Measurements from ENCODE around the gene ZNF219.

Gene ZNF219

GRCh38 chr14:21089271-21089670 lies 9.2 kb downstream of the ZNF219 start:
- DNase-seq (ENCODE audit: low read depth, low spot score), result no peak
- in situ Hi-C loops (cut with HindIII; ENCODE audit: low sequenced_read_pairs), result no loop called here
- no peak overlapping the region for H3K4me3 ChIP-seq (ENCODE audit: low read depth, low read length)

GRCh38 chr14:21088687-21089086 lies 9.8 kb downstream of the ZNF219 start:
- no peak overlapping the region for H3K4me3 ChIP-seq (ENCODE audit: low read depth, low read length)
- TF ChIP-seq CTCF (IDR thresholded peaks at IDR 0.05; ENCODE audit: low read depth, low read length), result no peak
- in situ Hi-C loops (cut with HindIII; ENCODE audit: low sequenced_read_pairs), result no loop called here
- DNase-seq (ENCODE audit: low read depth, low spot score), result no peak

More at GRCh38 chr14:21089271-21089670, 9.2 kb downstream of the ZNF219 start:
- no peak for TF ChIP-seq CTCF (IDR thresholded peaks at IDR 0.05; ENCODE audit: low read depth, low read length)

- no peak overlapping the region for H3K4me3 ChIP-seq (ENCODE audit: low read depth, low read length)
- TF ChIP-seq CTCF (IDR thresholded peaks at IDR 0.05; ENCODE audit: low read depth, low read length), result no peak
- DNase-seq (ENCODE audit: low read depth, low spot score), result peak; percentile 97
- in situ Hi-C loops (cut with HindIII; ENCODE audit: low sequenced_read_pairs), result no loop called here
These were observed 11.0 kb downstream of the ZNF219 start for GRCh38 chr14:21087294-21088091.

- no peak for TF ChIP-seq CTCF (IDR thresholded peaks at IDR 0.05; ENCODE audit: low read depth, low read length)
- no peak overlapping the region for H3K4me3 ChIP-seq (ENCODE audit: low read depth, low read length)
- no peak for DNase-seq (ENCODE audit: low read depth, low spot score)
- in situ Hi-C loops (cut with HindIII; ENCODE audit: low sequenced_read_pairs), result no loop called here
These were observed 11.6 kb downstream of the ZNF219 start for GRCh38 chr14:21086908-21087293.

GRCh38 chr14:21084998-21085853 lies 13.2 kb downstream of the ZNF219 start:
- DNase-seq (ENCODE audit: low read depth, low spot score), result peak; percentile 46

More at GRCh38 chr14:21084998-21085853, 13.2 kb downstream of the ZNF219 start:
- no peak overlapping the region for H3K4me3 ChIP-seq (ENCODE audit: low read depth, low read length)
- no peak for TF ChIP-seq CTCF (IDR thresholded peaks at IDR 0.05; ENCODE audit: low read depth, low read length)
- in situ Hi-C loops (cut with HindIII; ENCODE audit: low sequenced_read_pairs), result no loop called here

Measured in astrocyte of the spinal cord (primary cell).